GM19025 (cell line): ENCODE results near the gene SRRM4.
"Not testable (repeated sequence)": the region's sequence is repeated elsewhere in the genome, so short reads cannot be mapped to it uniquely, and the experiment has no call there.

ENCODE experiments used
- ATAC-seq: cut with Tn5 transposase; IDR thresholded peaks from one replicate; pipeline ENCODE4 v1.9.1; 2021; ENCODE audit warnings: mild to moderate bottlenecking, low read depth, moderate library complexity; ENCODE audit not compliant: unreplicated experiment

The SRRM4 gene

GRCh38 chr12:119068129-119068856, 87.0 kb downstream of the SRRM4 start:
- no peak for ATAC-seq

- ATAC-seq = no peak
Measured at GRCh38 chr12:119069147-119069642, 87.9 kb downstream of the SRRM4 start.

DNA sequence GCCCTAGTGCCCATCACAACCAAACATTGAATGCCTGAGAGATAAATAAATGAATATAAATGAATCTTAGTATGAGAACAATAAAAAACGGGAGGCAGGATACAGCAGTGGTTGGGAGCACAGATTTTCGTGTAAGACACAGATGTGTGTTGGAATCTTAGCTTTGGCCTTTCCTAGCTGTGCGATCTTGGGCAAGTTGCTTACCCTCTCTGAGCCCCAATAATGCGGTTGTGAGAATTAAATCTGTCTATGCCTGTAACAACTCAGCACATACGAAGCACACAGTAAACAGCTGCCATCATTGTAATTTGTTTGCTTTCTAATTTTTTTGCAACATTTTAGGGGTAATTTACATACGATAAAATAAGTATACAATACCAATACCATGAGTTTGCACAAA, 89.8 kb downstream of the SRRM4 start:
- ATAC-seq = no peak

DNA sequence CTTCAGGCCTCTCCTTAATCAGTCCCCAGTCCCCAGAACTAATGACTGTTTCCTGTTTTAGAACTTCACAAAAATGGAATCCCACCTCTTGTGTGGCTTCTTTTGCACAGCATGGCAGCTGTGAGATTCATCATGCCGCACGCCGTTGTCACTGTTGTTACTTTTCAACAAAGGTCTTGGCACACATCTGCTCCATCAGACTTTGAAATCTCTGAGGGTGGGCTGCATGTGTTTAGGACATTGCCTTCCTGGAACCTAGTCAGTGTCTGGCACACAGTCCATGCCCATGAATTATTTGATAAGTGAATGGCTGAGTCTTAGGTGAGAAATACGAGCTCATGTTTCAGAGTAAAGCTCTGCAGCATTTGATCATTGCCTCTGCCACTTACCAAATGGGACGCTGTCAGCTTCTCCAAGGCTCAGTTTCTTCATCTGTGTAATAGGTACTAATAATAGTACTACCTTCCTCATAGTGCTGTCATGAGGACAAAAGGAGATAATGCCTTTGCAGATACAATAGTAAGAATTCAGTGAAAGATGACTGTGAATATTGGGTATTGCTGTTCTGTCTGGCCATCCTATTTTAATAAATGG, 90.4 kb downstream of the SRRM4 start:
- ATAC-seq = no peak

GRCh38 chr12:119072440-119072839, 91.1 kb downstream of the SRRM4 start:
- ATAC-seq = no peak

DNA sequence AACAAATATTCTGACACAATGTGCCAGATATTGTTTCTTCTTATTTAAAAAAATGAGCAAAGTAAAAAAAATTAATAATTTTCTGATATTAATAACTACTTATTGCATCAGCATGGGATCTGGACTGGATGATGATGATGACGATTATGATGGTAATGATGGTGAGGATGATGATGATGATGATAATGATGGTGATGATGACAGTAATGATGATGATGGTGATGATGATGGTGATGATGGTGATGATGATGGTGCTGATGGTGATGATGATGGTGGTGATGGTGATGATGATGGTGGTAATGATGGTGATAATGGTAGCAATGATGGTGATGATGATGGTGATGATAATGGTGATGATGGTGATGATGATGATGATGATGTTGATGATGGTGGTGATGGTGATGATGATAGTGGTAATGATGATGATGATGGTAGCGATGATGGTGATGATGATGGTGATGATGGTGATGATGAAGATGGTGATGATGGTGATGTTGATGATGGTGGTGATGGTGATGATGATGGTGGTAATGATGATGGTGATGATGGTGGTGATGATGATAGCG, 94.0 kb downstream of the SRRM4 start:
- ATAC-seq = no peak

GRCh38 chr12:119075918-119076317, 94.6 kb downstream of the SRRM4 start:
- no peak for ATAC-seq

- ATAC-seq = no peak
Measured at GRCh38 chr12:119079530-119079929, 98.2 kb downstream of the SRRM4 start.

DNA sequence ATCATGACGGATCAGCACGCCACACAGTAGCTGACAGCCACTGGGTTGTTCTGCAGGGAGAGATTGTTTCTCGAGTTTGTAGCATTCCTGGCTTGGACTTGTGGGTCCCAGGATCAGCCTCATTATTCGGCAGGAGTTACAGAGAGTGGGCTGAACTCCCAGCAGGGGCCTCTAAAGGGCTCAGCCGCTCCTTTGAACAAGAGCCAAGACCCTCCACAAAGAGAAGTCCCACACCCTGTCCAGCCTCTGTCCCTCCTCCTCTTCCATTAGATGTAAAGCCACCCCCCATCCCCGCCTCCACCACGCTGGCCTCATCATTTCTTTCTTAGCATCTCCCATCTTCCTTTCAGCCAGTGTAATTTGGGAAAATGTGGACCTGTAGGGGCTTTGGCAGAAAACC, 100.7 kb downstream of the SRRM4 start:
- no peak for ATAC-seq

GRCh38 chr12:119082496-119082895, 101.2 kb downstream of the SRRM4 start:
- ATAC-seq = no peak

DNA sequence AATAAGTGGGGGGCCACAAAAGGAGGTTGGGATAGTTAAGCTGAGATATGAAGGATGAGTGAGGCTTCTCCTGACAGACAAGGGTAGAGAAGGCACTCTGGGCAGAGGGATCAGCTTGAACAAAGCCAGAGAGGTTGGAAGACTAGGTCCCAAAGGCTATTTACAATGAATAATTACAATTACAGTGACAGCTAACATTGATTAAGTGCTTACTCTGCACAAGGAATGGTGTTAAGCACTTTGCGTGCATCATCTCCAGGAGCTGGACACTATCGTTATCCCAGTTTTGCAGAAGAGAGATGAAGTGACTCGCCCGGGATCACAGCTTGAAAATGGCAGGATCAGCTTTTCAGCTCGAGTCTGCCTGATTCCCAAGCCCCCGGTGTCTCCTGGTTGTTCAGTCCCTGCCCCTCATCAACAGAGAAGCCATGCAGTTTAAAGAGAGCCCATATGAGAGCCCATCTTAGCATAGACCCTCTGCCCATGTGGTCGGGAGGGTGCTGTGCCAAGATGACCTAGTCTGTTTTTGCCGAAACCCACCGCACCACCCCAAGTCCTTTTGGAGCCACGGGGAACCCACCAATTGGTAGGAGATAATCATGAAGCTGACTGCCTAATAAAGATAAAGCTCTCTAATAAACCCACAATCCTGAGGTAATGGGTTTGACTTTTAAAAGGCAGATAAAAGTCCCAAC, 107.5 kb downstream of the SRRM4 start:
- no peak for ATAC-seq

DNA sequence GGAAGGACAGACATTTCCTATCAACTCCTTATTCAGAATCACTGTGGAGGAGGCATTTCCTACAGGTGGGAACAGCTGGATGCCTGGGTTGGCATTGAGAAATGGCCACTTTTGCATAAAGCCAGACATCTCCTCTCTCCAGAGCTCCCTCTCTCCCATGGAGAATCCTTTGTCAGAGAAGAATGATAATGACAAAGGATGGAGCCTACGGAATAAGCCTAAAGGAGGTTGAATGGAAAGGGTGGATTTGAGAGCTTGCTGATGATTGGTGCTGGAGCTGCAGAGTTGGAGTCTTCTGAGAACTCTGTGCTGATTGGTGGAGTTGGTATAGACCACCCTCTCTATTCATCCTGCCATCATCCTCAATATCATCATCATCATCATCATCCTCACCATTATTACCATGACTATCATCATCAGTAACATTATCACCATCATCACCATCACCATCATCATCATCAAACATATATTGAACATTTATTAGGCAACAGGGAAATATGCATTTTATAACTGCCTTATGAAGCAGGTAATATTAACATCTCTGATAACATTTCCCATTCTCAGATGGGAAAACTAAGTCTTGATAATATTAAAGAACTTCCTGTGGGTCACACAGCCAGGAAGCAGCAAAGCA, 108.2 kb downstream of the SRRM4 start:
- ATAC-seq = no peak

DNA sequence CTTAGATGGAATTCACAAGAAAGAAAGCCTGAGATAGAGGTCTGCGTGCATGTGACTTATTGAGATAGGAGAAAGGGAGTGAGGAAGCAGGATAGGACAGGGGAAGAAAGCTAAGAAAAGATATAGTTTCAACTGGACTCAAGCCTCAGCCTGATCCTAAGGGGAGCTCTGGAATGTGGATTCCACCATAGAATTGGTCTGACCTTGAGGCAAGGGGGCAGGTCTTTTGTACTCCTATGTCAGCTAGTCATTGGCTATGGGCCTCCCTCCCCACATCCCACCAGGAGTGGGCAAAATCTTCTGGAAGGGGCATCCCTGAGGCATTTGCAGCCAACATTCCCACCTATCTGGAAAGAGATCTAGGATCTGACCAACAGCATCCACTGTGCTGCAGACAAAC, 108.9 kb downstream of the SRRM4 start:
- ATAC-seq = no peak

- no peak for ATAC-seq
Measured at GRCh38 chr12:119090865-119091264, 109.5 kb downstream of the SRRM4 start.

DNA sequence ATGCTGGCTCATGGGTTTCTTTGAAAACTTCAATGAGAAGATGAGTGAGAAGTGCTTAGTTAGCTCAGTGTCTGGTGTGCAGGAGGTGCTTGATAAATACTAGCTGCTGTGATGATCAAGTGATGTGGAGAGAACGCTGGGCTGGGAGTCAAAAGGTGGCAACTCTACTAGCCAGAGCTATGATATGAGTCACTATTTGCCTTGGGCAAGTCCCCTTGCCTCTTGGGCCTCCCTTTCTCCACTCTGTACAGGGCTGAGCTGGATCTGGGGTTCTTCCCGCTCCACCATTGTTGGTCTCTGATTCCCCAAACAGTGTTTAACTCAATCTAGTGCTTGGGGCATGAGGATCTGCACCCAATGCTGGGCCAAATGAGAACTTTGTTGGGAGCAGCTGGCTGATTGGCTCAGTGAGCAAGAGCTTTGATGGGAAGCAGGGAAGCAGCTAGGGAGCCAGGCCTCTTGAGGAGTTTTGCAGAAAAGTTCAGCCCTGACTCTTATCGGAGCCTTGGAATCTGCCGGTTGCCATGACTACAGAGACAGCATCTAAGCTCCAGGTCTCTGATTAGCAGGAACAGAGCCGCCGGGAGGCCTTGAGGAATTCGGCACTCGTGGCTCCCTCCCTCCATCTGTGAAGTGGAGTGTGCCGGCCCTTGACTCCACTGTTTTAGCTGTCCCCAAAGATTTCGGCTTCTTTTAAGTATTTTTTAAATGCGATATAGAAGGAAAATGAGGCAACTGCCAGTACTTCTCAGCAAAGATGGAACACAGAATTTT, 115.3 kb downstream of the SRRM4 start:
- ATAC-seq = no peak

- no peak for ATAC-seq
Measured at GRCh38 chr12:119100933-119101332, 119.6 kb downstream of the SRRM4 start.

DNA sequence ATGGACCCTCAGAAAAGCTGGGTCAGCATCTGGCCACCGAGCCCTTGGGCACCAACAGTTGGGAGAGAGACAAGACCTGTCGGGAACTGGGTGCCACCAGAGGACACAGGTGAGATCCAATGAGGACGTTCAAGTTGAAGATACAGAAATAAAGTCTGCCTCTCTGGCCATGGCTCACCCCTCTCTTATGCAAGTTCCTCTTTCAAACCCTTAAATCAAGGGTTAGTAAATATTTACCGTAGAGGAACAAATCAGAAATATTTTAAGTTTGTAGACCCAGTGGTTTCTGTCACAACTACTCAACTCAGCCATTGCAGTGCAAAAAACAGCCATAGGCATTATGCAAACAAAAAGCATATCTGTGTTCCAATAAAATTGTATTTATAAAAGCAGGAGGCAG, 120.9 kb downstream of the SRRM4 start:
- no peak for ATAC-seq

DNA sequence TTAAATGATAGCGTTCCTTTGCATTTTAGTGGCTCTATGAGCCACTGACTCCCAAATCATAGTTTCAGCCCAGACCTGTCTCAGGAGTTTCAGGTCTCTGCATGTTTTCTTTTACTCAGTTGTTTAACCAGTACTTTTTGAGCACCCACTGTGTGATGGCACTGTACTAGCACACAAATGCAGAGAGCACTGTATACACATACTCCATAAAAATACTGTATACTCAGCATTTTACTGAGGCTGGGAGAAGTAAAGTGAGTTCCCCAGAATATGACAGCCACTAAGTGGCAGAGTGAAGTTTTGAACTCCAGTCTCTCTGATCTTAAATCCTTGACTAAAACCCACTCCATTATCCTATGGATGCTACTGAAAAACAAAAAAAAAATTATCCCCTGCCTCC, 121.4 kb downstream of the SRRM4 start:
- ATAC-seq = no peak

DNA sequence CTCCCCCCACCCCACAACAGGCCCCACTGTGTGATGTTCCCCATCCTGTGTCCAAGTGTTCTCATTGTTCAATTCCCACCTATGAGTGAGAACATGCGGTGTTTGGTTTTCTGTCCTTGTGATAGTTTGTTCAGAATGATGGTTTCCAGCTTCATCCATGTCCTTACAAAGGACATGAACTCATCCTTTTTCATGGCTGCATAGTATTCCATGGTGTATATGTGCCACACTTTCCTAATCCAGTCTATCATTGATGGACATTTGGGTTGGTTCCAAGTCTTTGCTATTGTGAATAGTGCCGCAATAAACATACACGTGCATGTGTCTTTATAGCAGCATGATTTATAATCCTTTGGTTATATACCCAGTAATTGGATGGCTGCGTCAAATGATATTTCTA, 123.6 kb downstream of the SRRM4 start:
- ATAC-seq = not testable (repeated sequence)

- no peak for ATAC-seq
Measured at GRCh38 chr12:119113496-119113986, 132.2 kb downstream of the SRRM4 start.
